Stimulated activated CD8-positive, alpha-beta memory T cell treated with anti-CD3 and anti-CD28 coated beads, Interleukin-4, amount 100 ng/mL, for 4 hours (primary cell): Measurements from ENCODE around the gene NOP56.
"Not testable (repeated sequence)": the region's sequence is repeated elsewhere in the genome, so short reads cannot be mapped to it uniquely, and the experiment has no call there.

Experiments
- DNase-seq, 2 donors: peaks; one replicate each; pipeline ENCODE4 v3.0.0-alpha.2; 2020; ENCODE audit warnings: low read depth in 2 of 2, low spot score in 1 of 2

NOP56 gene

GRCh38 chr20:2682040-2682439 lies 29.6 kb downstream of the NOP56 start:
- not testable (repeated sequence) for DNase-seq

- not testable (repeated sequence) for DNase-seq
These were observed 32.4 kb downstream of the NOP56 start for GRCh38 chr20:2684817-2685216.

GRCh38 chr20:2687514-2687913 lies 35.1 kb downstream of the NOP56 start:
- DNase-seq: no peak

- peak; percentile 47 to 65 for DNase-seq
These were observed 35.7 kb downstream of the NOP56 start for GRCh38 chr20:2688041-2688591.

GRCh38 chr20:2690213-2690612 lies 37.8 kb downstream of the NOP56 start:
- DNase-seq: no peak

GRCh38 chr20:2690718-2691117 lies 38.3 kb downstream of the NOP56 start:
- no peak for DNase-seq

- no peak for DNase-seq
These were observed 38.7 kb downstream of the NOP56 start for GRCh38 chr20:2691127-2691526.

GRCh38 chr20:2691663-2692035 lies 39.2 kb downstream of the NOP56 start:
- no peak for DNase-seq

GRCh38 chr20:2692036-2692885 lies 39.8 kb downstream of the NOP56 start, which contains the start of gene EBF4:
Gene EBF4, plus strand, starts transcription at chr20:2692780. Its CDS starts 866 bp downstream, at chr20:2693646.
- no peak for DNase-seq

GRCh38 chr20:2692886-2693285 lies 40.5 kb downstream of the NOP56 start:
- DNase-seq: no peak

GRCh38 chr20:2693286-2694007 lies 41.0 kb downstream of the NOP56 start:
- peak; percentile 16 to 28 for DNase-seq

- no peak for DNase-seq
These were observed 41.6 kb downstream of the NOP56 start for GRCh38 chr20:2694008-2694471.

GRCh38 chr20:2694519-2694918 lies 42.1 kb downstream of the NOP56 start:
- DNase-seq: no peak

- DNase-seq: no peak
These were observed 43.0 kb downstream of the NOP56 start for GRCh38 chr20:2695206-2695983.

- not testable (repeated sequence) for DNase-seq
These were observed 43.6 kb downstream of the NOP56 start for GRCh38 chr20:2695984-2696525.

GRCh38 chr20:2696646-2697045 lies 44.2 kb downstream of the NOP56 start:
- DNase-seq: no peak

- DNase-seq: no peak
These were observed 45.3 kb downstream of the NOP56 start for GRCh38 chr20:2697768-2698167.

GRCh38 chr20:2698186-2698817 lies 45.9 kb downstream of the NOP56 start:
- no peak for DNase-seq

- DNase-seq: no peak
These were observed 46.5 kb downstream of the NOP56 start for GRCh38 chr20:2698912-2699311.

GRCh38 chr20:2699775-2700413 lies 47.5 kb downstream of the NOP56 start:
- no peak for DNase-seq
